OCI-LY7 (cell line): ENCODE data around the gene MED26. TPM values are rescaled to one million over a fixed set of nuclear protein-coding genes. Genes with fewer than 3 reads are reported as not detected.

Experiments
- BruUV-seq: library from RNA; stranded (reverse); fragments of 400-500 nt; replicated peaks from 2 replicates; lab custom pipeline; 2021; lab: Mats Ljungman, UMichigan
- CTCF ChIA-PET: fragments of 300-600 bp; sonication (Branson Sonifier 250); formaldehyde crosslinking; loops from one replicate; lab custom pipeline; 2022; ENCODE audit warnings: antibody characterized with exemption; ENCODE audit not compliant: unreplicated experiment; lab: Charles Lee
- POLR2A ChIA-PET: fragments of 300-600 bp; sonication (Branson Sonifier 250); formaldehyde crosslinking; loops from one replicate; lab custom pipeline; 2022; ENCODE audit warnings: antibody characterized with exemption; lab: Charles Lee
- DNase-seq: peaks from one replicate; pipeline ENCODE4 v3.0.0-alpha.2; 2015; ENCODE audit warnings: low spot score
- H2AFZ ChIP-seq: fragments of 200-600 bp; sonication (generic), shearing (Covaris generic); 2 replicates; pipeline ENCODE4 v1.6.1; 2014; ENCODE audit warnings: mild to moderate bottlenecking, antibody characterized with exemption, low read length, moderate library complexity
- H3K27ac ChIP-seq: fragments of 200-600 bp; sonication (generic); 2 replicates; pipeline ENCODE4 v1.5.1; 2014; ENCODE audit warnings: mixed run types, low read depth, mild to moderate bottlenecking, moderate library complexity, low read length, inconsistent platforms; ENCODE audit not compliant: poor library complexity, severe bottlenecking
- H3K36me3 ChIP-seq: fragments of 200-600 bp; sonication (generic); 2 replicates; pipeline ENCODE4 v1.6.1; 2014; ENCODE audit warnings: mild to moderate bottlenecking, antibody characterized with exemption, low read length, moderate library complexity, mixed read lengths; ENCODE audit not compliant: insufficient read depth
- H3K4me1 ChIP-seq: fragments of 200-600 bp; sonication (generic); 2 replicates; pipeline ENCODE4 v1.5.1; 2014; ENCODE audit warnings: mild to moderate bottlenecking, low read length; ENCODE audit not compliant: insufficient read depth, poor library complexity, severe bottlenecking
- H3K4me2 ChIP-seq: fragments of 200-600 bp; sonication (generic); 2 replicates; pipeline ENCODE4 v1.6.1; 2014; ENCODE audit warnings: mild to moderate bottlenecking, low read length
- H3K4me3 ChIP-seq: fragments of 200-600 bp; sonication (generic); 2 replicates; pipeline ENCODE4 v1.5.1; 2014; ENCODE audit warnings: mild to moderate bottlenecking, low read depth, low read length; ENCODE audit not compliant: poor library complexity, severe bottlenecking
- H3K79me2 ChIP-seq: fragments of 200-600 bp; sonication (generic); 2 replicates; pipeline ENCODE4 v1.6.1; 2016; ENCODE audit warnings: low read depth, mild to moderate bottlenecking, low read length, moderate library complexity, mixed read lengths; ENCODE audit not compliant: insufficient read depth
- H3K9me2 ChIP-seq: fragments of 200-600 bp; sonication (generic); 2 replicates; pipeline ENCODE4 v1.6.1; 2016; ENCODE audit warnings: mild to moderate bottlenecking, low read length, mixed read lengths; ENCODE audit not compliant: insufficient read depth
- H3K9me3 ChIP-seq: fragments of 200-600 bp; sonication (generic); 2 replicates; pipeline ENCODE4 v1.6.1; 2014; ENCODE audit warnings: mild to moderate bottlenecking, mixed run types, low read length, mixed read lengths
- H4K20me1 ChIP-seq: fragments of 200-600 bp; sonication (generic); 2 replicates; pipeline ENCODE4 v1.6.1; 2014; ENCODE audit warnings: mild to moderate bottlenecking, antibody characterized with exemption, low read length, moderate library complexity, mixed read lengths; ENCODE audit not compliant: insufficient read depth
- EZH2phosphoT487 ChIP-seq: fragments of 200-600 bp; sonication (generic); IDR thresholded peaks from 2 replicates; pipeline ENCODE4 v1.6.1; 2018; ENCODE audit warnings: low read depth, borderline replicate concordance, mild to moderate bottlenecking, mixed run types, antibody characterized with exemption, low read length, moderate library complexity, mixed read lengths
- intact Hi-C: fragments of 100-400 bp; cut with micrococcal nuclease; formaldehyde crosslinking; loops from one replicate; pipeline ENCODE4 v1.10.0; 2022; ENCODE audit not compliant: unreplicated experiment
- total RNA-seq, 2 experiments: library from RNA; depleted of rRNA in 1 of 2; stranded (reverse); fragments of >200 nt in 1 of 2; shearing (Covaris generic) in 1 of 2; gene quantifications; 2 replicates each; pipeline ENCODE4 v1.2.3, GENCODE V29; 2014 to 2022
- TF ChIP-seq, protein P1 (sequence below): fragments of 200-600 bp; sonication (generic); conservative IDR thresholded peaks from 2 replicates; pipeline ENCODE4 v1.5.1; 2014; ENCODE audit warnings: mild to moderate bottlenecking, antibody characterized with exemption, low read length, moderate library complexity, mixed read lengths

MED26 gene
- total RNA-seq, 2 experiments from 2014 or later, result 19.4 to 26.8 TPM

DNA sequence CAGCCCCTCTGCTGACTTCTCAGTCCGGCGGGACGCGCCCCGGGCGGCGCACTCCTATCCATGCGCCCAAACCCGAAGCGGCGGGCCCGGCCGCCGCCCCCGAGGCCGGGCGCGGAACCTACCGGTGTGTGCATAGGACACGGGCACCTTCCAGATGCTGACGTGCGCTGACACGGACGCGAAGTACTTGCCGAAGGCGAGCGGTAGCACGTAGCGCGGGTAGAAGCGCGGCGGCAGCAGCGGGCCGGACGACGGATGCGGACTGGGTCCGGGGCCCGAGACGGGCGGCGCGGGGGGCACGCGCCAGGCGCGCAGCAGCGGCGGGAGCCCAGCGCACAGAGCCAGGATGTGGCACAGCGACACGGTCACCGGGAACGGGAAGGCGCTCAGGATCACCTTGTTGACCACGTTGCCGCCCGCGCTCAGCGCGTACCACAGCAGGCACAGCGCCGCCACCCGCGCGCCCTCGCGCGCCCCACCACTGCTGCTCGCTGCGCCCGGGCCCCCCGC lies 56.1 kb downstream of the MED26 start:
- H3K9me3 ChIP-seq, result no peaks in the 10 kb centered on the region
- BruUV-seq, result no TSS peak
- peak overlapping the region; percentile 83 for H3K4me3 ChIP-seq
- ChIA-PET POLR2A (interaction anchor here (0.6 to 1.3 kb wide), 3 partner anchors 13 to 21 kb away, joined by 3 read pairs; no protein-coding TSS in a partner anchor), CTCF (no interaction called here)
- H2AFZ ChIP-seq, result peak overlapping the region; percentile 52; the same call in 1 of the 2 replicates
- peaks cover 26% of the 10 kb centered on the region for H3K4me1 ChIP-seq
- H3K79me2 ChIP-seq, result peaks cover 38% of the 10 kb centered on the region
- peak overlapping the region; percentile 26 for H3K27ac ChIP-seq
- no peaks in the 10 kb centered on the region for H4K20me1 ChIP-seq
- DNase-seq, result peak; percentile 62
- peaks cover 62% of the 10 kb centered on the region for H3K36me3 ChIP-seq
- no peaks in the 10 kb centered on the region for H3K9me2 ChIP-seq
- H3K4me2 ChIP-seq, result peak overlapping the region; percentile 94
- TF ChIP-seq EZH2phosphoT487, result no peak
- TF ChIP-seq, protein P1, sequence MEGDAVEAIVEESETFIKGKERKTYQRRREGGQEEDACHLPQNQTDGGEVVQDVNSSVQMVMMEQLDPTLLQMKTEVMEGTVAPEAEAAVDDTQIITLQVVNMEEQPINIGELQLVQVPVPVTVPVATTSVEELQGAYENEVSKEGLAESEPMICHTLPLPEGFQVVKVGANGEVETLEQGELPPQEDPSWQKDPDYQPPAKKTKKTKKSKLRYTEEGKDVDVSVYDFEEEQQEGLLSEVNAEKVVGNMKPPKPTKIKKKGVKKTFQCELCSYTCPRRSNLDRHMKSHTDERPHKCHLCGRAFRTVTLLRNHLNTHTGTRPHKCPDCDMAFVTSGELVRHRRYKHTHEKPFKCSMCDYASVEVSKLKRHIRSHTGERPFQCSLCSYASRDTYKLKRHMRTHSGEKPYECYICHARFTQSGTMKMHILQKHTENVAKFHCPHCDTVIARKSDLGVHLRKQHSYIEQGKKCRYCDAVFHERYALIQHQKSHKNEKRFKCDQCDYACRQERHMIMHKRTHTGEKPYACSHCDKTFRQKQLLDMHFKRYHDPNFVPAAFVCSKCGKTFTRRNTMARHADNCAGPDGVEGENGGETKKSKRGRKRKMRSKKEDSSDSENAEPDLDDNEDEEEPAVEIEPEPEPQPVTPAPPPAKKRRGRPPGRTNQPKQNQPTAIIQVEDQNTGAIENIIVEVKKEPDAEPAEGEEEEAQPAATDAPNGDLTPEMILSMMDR, result no peak
- intact Hi-C loops, result loop anchor here (1.0 to 2.0 kb wide), 3 partner anchors 15 to 57 kb away; partner anchors contain the start of gene MED26

DNA sequence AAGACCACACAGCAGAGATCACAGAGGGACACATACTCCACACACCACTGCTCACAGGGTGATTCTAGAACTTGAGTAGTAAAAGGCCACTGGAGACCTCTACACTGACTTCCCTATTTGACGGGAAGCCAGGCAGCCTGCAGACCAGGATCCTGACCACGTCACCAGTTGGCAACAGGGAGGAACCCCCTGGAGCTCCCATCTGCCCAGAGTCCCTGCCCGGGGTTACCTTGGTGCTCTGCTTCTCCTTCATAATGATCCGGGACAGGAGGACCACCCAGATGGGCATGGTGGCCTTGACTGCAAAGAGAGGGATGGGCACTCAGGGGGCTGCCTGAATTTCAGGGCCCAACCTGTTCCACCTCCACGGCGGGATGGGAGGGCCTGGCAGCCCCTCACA lies 56.7 kb downstream of the MED26 start:
- POLR2A ChIA-PET, result interaction anchor here (0.6 to 1.3 kb wide), 3 partner anchors 13 to 20 kb away, joined by 3 read pairs; no protein-coding TSS in a partner anchor
- intact Hi-C loops, result no loop called here
- peak; percentile 22 for DNase-seq
- Histone ChIP-seq H3K9me3 (no peaks in the 10 kb centered on the region), H3K79me2 (peaks cover 38% of the 10 kb centered on the region), H4K20me1 (no peaks in the 10 kb centered on the region), H3K4me3 (peak overlapping the region; percentile 83), H3K36me3 (peaks cover 62% of the 10 kb centered on the region), H2AFZ (no peak overlapping the region), H3K4me2 (peak overlapping the region; percentile 94), H3K4me1 (peaks cover 26% of the 10 kb centered on the region), H3K27ac (peak overlapping the region; percentile 26), H3K9me2 (no peaks in the 10 kb centered on the region)
- no TSS peak for BruUV-seq
- CTCF ChIA-PET, result no interaction called here
- no peak for TF ChIP-seq EZH2phosphoT487
- TF ChIP-seq, protein P1, result no peak

DNA sequence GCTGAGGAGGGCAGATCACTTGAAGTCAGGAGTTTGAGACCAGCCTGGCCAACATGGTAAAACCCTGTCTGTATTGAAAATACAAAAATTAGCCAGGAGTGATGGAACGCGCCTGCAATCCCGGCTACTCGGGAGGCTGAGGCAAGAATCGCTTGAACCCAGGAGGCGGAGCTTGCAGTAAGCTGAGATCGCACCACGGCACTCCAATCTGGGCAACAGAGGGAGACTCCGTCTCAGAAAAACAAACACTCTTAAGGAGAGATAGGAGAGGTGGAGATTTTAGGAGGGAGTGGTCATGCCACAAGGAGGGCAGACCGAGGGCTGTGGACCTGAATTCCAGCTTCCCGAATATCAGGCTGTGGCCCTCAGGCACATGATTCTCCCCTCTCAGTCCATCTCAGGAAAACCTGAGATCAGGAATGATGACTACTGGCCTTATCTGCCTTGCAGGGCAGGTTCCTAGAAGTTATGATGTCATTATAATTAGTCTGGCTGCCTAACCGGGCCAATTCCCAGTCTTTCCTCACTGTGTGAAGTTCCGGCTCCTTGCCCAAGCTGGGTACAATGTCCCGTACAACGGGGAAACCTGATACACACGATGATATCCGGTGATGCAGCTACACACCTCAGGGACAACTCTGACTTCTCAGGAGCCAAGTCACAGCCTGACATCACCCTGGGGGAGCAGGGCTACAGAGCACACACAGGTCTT lies 58.2 kb downstream of the MED26 start:
- H3K4me3 ChIP-seq, result no peak overlapping the region
- peaks cover 62% of the 10 kb centered on the region for H3K36me3 ChIP-seq
- no peak overlapping the region for H3K4me2 ChIP-seq
- no peak for DNase-seq
- H4K20me1 ChIP-seq, result no peaks in the 10 kb centered on the region
- no peak overlapping the region for H3K27ac ChIP-seq
- H3K9me2 ChIP-seq, result no peaks in the 10 kb centered on the region
- intact Hi-C loops, result no loop called here
- CTCF ChIA-PET, result no interaction called here
- POLR2A ChIA-PET, result no interaction called here
- H3K79me2 ChIP-seq, result peaks cover 38% of the 10 kb centered on the region
- TF ChIP-seq, protein P1, result no peak
- TF ChIP-seq EZH2phosphoT487, result no peak
- H2AFZ ChIP-seq, result no peak overlapping the region
- BruUV-seq, result no TSS peak
- H3K4me1 ChIP-seq, result peaks cover 26% of the 10 kb centered on the region
- H3K9me3 ChIP-seq, result no peaks in the 10 kb centered on the region
